Measurements from ENCODE around the gene OMD. TPM values are rescaled to one million over a fixed set of nuclear protein-coding genes. Genes with fewer than 3 reads are reported as not detected.

OMD gene
- total RNA-seq, 4 donors from 2014 or later, result 18.9 to 26.2 (median 21.4) TPM

DNA sequence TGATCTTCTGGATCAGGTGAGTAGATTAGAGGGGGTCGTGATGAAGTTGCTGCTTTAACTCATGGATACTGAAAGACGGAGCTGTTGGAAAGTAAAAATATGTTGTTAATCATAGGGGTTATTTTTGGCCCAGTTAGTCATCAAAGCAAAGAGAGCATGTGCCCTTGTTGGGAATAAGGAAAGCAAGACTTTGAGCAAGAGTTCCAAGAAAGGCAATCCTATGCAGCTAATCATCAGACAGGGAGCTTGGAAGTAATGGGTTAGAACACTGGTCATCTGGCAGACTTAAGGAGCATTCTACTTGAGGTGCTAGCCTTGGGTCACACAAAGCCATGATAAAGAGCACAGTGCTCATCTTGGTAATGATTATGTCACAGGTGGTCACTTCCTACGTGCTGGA, 39.7 kb upstream of the OMD start:
- Histone ChIP-seq H3K4me1 (peaks cover 7 to 25% (median 23%) of the 10 kb centered on the region in 4 donors), H3K4me3 (no peak overlapping the region), H3K36me3 (no peaks in the 10 kb centered on the region), H3K9me3 (no peaks in the 10 kb centered on the region), H3K27ac (replicated peaks in 1 of 4) (peak overlapping the region; percentile 74 to 81 (median 78)), H3K27me3 (no peaks in the 10 kb centered on the region)
- intact Hi-C loops (cut with DNase I), result no loop called here
- 33% methylated on average over 3 of the region's 3 CpGs for WGBS
- TF ChIP-seq, protein P1, sequence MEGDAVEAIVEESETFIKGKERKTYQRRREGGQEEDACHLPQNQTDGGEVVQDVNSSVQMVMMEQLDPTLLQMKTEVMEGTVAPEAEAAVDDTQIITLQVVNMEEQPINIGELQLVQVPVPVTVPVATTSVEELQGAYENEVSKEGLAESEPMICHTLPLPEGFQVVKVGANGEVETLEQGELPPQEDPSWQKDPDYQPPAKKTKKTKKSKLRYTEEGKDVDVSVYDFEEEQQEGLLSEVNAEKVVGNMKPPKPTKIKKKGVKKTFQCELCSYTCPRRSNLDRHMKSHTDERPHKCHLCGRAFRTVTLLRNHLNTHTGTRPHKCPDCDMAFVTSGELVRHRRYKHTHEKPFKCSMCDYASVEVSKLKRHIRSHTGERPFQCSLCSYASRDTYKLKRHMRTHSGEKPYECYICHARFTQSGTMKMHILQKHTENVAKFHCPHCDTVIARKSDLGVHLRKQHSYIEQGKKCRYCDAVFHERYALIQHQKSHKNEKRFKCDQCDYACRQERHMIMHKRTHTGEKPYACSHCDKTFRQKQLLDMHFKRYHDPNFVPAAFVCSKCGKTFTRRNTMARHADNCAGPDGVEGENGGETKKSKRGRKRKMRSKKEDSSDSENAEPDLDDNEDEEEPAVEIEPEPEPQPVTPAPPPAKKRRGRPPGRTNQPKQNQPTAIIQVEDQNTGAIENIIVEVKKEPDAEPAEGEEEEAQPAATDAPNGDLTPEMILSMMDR (IDR thresholded peaks at IDR 0.05), result no peak
- TF ChIP-seq POLR2AphosphoS5 (IDR thresholded peaks at IDR 0.05) (peak; percentile 57 to 84), EP300 (IDR thresholded peaks at IDR 0.05) (no peak), POLR2A (IDR thresholded peaks at IDR 0.05; ENCODE audit: low read depth) (no peak)
- no peak for DNase-seq (ENCODE audit: extremely low spot score)

DNA sequence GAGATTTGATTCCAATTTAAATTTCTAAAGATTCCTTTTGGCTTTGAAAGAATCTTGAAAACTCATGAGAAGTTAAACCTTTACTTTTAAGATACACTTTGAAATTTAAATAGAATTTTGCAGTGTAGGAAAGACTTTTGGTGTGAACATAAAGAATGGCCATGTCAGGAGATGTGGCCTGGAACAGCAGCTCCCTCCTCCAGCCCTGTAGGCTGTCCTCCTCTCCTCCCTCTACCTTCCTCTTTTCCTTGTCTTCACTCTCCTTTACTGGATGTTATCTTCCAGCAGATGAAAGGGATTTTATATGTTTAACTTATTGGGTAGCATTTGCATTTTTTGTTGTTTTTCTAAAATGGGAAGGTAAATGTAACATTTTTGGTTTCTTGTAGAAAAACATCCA, 39.1 kb upstream of the OMD start:
- intact Hi-C loops (cut with DNase I), result no loop called here

DNA sequence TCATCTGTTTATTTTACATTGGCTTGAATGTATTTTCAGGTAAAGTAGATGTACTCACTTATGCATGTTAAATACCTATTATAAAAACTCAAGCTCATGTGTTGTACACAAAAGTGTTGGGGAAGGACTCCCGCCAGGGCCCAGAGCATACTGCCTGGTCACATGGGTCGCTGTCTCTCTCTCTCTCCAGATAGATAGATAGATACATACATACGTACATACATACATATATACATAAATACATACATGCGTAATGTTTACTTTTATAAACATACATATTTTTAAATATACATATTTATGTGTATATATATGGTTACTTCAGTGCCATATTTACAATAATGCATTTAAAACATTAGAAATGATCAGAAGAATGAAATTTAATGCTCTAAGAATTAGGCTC, 33.3 kb upstream of the OMD start:
- 92% methylated on average over 4 of the region's 4 CpGs for WGBS
- Histone ChIP-seq H3K4me3 (no peak overlapping the region), H3K4me1 (peaks cover 0 to 8% (median 0%) of the 10 kb centered on the region in 4 donors), H3K27me3 (no peaks in the 10 kb centered on the region), H3K36me3 (no peaks in the 10 kb centered on the region), H3K27ac (replicated peaks in 1 of 4) (no peak overlapping the region), H3K9me3 (no peaks in the 10 kb centered on the region)
- DNase-seq (ENCODE audit: extremely low spot score), result no peak
- intact Hi-C loops (cut with DNase I), result no loop called here
- no peak for TF ChIP-seq EP300 (IDR thresholded peaks at IDR 0.05)
- TF ChIP-seq, protein P1 (IDR thresholded peaks at IDR 0.05), result no peak
- TF ChIP-seq POLR2A (IDR thresholded peaks at IDR 0.05; ENCODE audit: low read depth), result no peak
- no peak for TF ChIP-seq POLR2AphosphoS5 (IDR thresholded peaks at IDR 0.05)

More for the DNA sequence above, 39.1 kb upstream of the OMD start:
- Histone ChIP-seq H3K9me3 (no peaks in the 10 kb centered on the region), H3K27ac (replicated peaks in 1 of 4) (peak overlapping the region; percentile 74 to 81 (median 78)), H3K36me3 (no peaks in the 10 kb centered on the region), H3K27me3 (no peaks in the 10 kb centered on the region), H3K4me3 (no peak overlapping the region), H3K4me1 (peaks cover 7 to 30% (median 23%) of the 10 kb centered on the region in 4 donors)
- no peak for DNase-seq (ENCODE audit: extremely low spot score)
- TF ChIP-seq, protein P1 (IDR thresholded peaks at IDR 0.05), result no peak
- no peak for TF ChIP-seq POLR2AphosphoS5 (IDR thresholded peaks at IDR 0.05)

DNA sequence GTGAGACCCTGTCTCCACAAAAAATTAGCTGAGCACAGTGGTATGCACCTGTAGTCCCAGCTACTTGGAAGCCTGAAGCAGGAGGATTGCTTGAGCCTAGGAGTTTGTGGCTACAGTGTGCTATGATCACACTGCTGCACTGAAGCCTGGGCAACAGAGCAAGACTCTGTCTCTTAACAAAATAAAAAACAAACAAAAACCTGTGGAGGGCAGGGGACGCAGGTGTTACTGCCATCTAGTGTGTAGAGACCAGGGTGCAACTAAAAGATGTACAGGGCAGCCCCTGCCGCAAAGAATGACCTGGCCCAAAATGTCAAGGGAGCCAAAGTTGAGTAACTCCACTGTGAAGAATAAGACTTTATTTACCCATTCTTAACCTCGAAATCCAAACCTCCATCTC, 30.9 kb upstream of the OMD start:
- intact Hi-C loops (cut with DNase I), result no loop called here
- Histone ChIP-seq H3K36me3 (no peaks in the 10 kb centered on the region), H3K27ac (replicated peaks in 1 of 4) (no peak overlapping the region), H3K27me3 (no peaks in the 10 kb centered on the region), H3K4me1 (peaks cover 0 to 7% (median 0%) of the 10 kb centered on the region in 4 donors), H3K9me3 (no peaks in the 10 kb centered on the region), H3K4me3 (no peak overlapping the region)
- WGBS, result 92% methylated on average over 3 of the region's 3 CpGs
- no peak for DNase-seq (ENCODE audit: extremely low spot score)
- TF ChIP-seq POLR2A (IDR thresholded peaks at IDR 0.05; ENCODE audit: low read depth), result no peak
- TF ChIP-seq, protein P1 (IDR thresholded peaks at IDR 0.05), result no peak
- TF ChIP-seq EP300 (IDR thresholded peaks at IDR 0.05), result no peak
- TF ChIP-seq POLR2AphosphoS5 (IDR thresholded peaks at IDR 0.05), result no peak

DNA sequence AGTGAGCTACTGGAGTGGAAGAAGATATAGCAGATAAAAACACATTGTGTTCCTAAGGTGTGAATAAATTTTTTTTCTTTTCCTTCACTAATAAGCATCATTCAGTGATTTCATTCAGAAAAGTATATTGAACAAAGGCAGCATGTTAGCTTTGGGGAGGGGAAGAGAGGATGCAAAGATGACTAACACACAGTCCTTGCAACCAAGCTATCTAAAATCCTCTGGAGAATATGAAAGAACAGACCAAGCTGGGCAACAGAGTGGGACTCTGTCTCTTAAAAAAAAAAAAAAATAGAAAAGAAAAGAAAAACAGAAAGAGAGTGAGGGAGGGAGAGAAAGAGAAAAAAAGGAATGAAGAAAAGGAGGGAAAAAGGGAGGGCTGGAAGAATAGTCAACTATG, 22.3 kb upstream of the OMD start:
- no peaks in the 10 kb centered on the region for H3K9me3 ChIP-seq
- intact Hi-C loops (cut with DNase I), result no loop called here

More for the DNA sequence above, 22.3 kb upstream of the OMD start:
- H3K4me3 ChIP-seq, result no peak overlapping the region
- TF ChIP-seq POLR2AphosphoS5 (IDR thresholded peaks at IDR 0.05) (no peak), EP300 (IDR thresholded peaks at IDR 0.05) (no peak), POLR2A (IDR thresholded peaks at IDR 0.05; ENCODE audit: low read depth) (no peak)
- TF ChIP-seq, protein P1 (IDR thresholded peaks at IDR 0.05), result no peak
- H3K4me1 ChIP-seq, result no peaks in the 10 kb centered on the region
- H3K27ac ChIP-seq (replicated peaks in 1 of 4), result no peak overlapping the region
- no peaks in the 10 kb centered on the region for H3K27me3 ChIP-seq
- H3K36me3 ChIP-seq, result no peaks in the 10 kb centered on the region
- no peak for DNase-seq (ENCODE audit: extremely low spot score)
